ENCODE results near the gene MT1H. TPM values are rescaled to one million over a fixed set of nuclear protein-coding genes. Genes with fewer than 3 reads are reported as not detected.
A peak's percentile ranks its signal among the peaks of the same experiment; 100 is the strongest.
"Not testable (repeated sequence)": the region's sequence is repeated elsewhere in the genome, so short reads cannot be mapped to it uniquely, and the experiment has no call there.

The MT1H gene
- 10 to 100 TPM in 1 of 5 donors, not detected in 4; 33.8 TPM for total RNA-seq
- polyA plus RNA-seq: 100 to 1,000 TPM in 1 of 3 donors, 10 to 100 TPM in 2; 75.7 to 219 (median 80.0) TPM
- long read RNA-seq, donor 1, transcript MT1H-201 (3 exons, 397 nt): major isoform, 69 of 110 reads
- long read RNA-seq, donor 1, partial matches to known transcripts: 0 of 110 reads
- long read RNA-seq, donor 1, other reads (novel, unspliced or antisense): 41 of 110 reads
- long read RNA-seq, donor 2, transcript MT1H-201 (3 exons, 397 nt): major isoform, 6 of 6 reads
- long read RNA-seq, donor 2, partial matches to known transcripts: 0 of 6 reads
- long read RNA-seq, donor 2, other reads (novel, unspliced or antisense): 0 of 6 reads
- long read RNA-seq, donor 3: 0 reads
- long read RNA-seq, donor 4, transcript MT1H-201 (3 exons, 397 nt): major isoform, 6 of 6 reads
- long read RNA-seq, donor 4, partial matches to known transcripts: 0 of 6 reads
- long read RNA-seq, donor 4, other reads (novel, unspliced or antisense): 0 of 6 reads
- long read RNA-seq, donor 5, transcript MT1H-201 (3 exons, 397 nt): major isoform, 5 of 5 reads
- long read RNA-seq, donor 5, partial matches to known transcripts: 0 of 5 reads
- long read RNA-seq, donor 5, other reads (novel, unspliced or antisense): 0 of 5 reads
- long read RNA-seq, donor 6, transcript MT1H-201 (3 exons, 397 nt): major isoform, 21 of 21 reads
- long read RNA-seq, donor 6, partial matches to known transcripts: 0 of 21 reads
- long read RNA-seq, donor 6, other reads (novel, unspliced or antisense): 0 of 21 reads
- long read RNA-seq, donor 7, transcript MT1H-201 (3 exons, 397 nt): major isoform, 100 of 129 reads
- long read RNA-seq, donor 7, partial matches to known transcripts: 8 of 129 reads
- long read RNA-seq, donor 7, other reads (novel, unspliced or antisense): 21 of 129 reads
- long read RNA-seq, donor 8, transcript MT1H-201 (3 exons, 397 nt): major isoform, 5 of 5 reads
- long read RNA-seq, donor 8, partial matches to known transcripts: 0 of 5 reads
- long read RNA-seq, donor 8, other reads (novel, unspliced or antisense): 0 of 5 reads
- long read RNA-seq, donor 9, transcript MT1H-201 (3 exons, 397 nt): major isoform, 6 of 13 reads
- long read RNA-seq, donor 9, partial matches to known transcripts: 7 of 13 reads
- long read RNA-seq, donor 9, other reads (novel, unspliced or antisense): 0 of 13 reads
- long read RNA-seq, donor 10, transcript MT1H-201 (3 exons, 397 nt): major isoform, 48 of 53 reads
- long read RNA-seq, donor 10, transcript MT1H-202 (2 exons, 697 nt): minor isoform, 5 of 53 reads
- long read RNA-seq, donor 10, partial matches to known transcripts: 0 of 53 reads
- long read RNA-seq, donor 10, other reads (novel, unspliced or antisense): 0 of 53 reads

DNA sequence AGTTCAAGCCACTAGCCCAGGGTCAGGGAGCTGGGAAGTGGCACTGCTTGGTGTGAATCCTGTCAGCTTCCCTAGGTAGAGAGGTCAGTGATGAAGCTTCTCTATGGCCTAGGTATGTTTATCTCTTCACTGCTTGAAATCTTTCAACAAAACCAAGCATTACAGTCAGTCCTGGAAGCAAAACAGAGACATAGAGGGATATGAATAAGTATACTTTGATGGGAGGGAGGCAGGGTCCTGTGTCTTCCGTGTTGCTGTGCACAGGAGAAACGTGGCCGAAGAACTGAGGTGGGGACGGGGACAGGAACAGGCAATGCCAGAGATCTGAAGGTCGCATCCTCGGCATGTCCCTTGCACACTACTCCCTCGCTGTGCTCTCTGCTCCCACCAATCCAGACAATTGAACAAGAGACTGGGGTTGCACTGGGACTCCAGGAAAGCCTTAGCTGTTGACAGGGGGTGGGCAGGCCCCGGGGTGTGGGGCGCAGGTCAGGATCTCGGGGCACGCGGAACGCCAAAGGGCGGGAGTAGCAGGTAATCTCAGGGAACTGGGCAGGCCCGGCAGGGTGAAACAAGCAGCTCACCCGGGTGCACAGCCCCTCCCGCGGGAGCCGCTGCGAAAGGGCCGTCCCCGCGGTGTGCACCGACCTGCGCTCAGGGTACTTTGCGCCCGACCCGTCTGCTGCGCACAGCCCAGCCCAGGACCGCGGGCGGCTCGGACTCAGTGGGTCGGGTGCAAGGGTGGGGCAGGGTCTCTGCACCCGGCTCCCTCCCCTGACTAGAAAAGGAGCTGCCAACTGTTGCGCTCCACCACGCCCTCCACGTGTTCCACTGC lies at the start of gene MT1H:
MT1H (plus strand) TSS at position 810 of the 835 bp plus-strand sequence. CDS start 71 bp downstream, outside the sequence.
- intact Hi-C loops (cut with DNase I; ENCODE audit: low total_unique reads): no loop called here
- H3K4me1 ChIP-seq: peaks cover 20 to 36% (median 32%) of the 10 kb centered on the region in 4 donors
- DNase-seq: peak; percentile 58 to 80
- WGBS, 5 donors: 12 to 26% (median 19%) methylated on average over 18 to 38 of the region's 38 CpGs
- no peaks in the 10 kb centered on the region for H3K9me3 ChIP-seq
- H3K27me3 ChIP-seq: peaks cover 0 to 88% (median 25%) of the 10 kb centered on the region in 3 donors
- H3K4me3 ChIP-seq: peak within 1 kb of the TSS in 3 of 4 donors; percentile 12 to 32 (median 18)
- H3K36me3 ChIP-seq: no peaks in the 10 kb centered on the region
- peak within 1 kb of the TSS in 3 of 5 donors; percentile 46 to 78 (median 74) for H3K27ac ChIP-seq
- no peak for TF ChIP-seq EP300 (IDR thresholded peaks at IDR 0.05)
- TF ChIP-seq, protein P1, sequence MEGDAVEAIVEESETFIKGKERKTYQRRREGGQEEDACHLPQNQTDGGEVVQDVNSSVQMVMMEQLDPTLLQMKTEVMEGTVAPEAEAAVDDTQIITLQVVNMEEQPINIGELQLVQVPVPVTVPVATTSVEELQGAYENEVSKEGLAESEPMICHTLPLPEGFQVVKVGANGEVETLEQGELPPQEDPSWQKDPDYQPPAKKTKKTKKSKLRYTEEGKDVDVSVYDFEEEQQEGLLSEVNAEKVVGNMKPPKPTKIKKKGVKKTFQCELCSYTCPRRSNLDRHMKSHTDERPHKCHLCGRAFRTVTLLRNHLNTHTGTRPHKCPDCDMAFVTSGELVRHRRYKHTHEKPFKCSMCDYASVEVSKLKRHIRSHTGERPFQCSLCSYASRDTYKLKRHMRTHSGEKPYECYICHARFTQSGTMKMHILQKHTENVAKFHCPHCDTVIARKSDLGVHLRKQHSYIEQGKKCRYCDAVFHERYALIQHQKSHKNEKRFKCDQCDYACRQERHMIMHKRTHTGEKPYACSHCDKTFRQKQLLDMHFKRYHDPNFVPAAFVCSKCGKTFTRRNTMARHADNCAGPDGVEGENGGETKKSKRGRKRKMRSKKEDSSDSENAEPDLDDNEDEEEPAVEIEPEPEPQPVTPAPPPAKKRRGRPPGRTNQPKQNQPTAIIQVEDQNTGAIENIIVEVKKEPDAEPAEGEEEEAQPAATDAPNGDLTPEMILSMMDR (IDR thresholded peaks at IDR 0.05): no peak
- TF ChIP-seq POLR2A (IDR thresholded peaks at IDR 0.05): no peak
- no peak for TF ChIP-seq POLR2AphosphoS5 (IDR thresholded peaks at IDR 0.05)

DNA sequence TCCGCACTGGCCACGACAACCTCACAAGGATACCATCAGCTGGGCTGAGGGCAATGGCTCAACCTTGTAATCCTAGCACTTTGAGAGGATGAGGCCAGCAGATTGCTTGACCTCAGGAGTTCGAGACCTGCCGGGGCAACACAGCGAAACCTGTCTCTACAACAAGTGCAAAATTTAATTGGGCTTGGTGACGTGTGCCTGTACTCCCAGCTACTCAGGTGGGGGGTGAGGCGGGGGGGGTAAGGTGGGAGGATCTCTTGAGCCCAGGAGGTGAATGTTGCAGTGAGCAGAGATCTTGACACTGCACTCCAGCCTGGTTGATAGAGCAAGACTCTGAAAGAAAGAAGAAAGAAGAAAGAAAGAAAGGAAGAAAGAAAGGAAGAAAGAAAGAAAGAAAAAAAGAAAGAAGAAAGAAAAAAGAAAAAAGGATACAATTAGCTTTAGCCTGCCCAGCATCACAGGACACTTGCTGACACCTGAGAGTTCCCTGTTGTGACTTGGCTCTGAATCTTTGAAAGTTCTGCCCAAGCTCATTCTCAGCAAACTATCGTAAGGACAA lies 49.2 kb upstream of the MT1H start:
- WGBS, 5 donors: 79 to 92% (median 81%) methylated on average over 7 to 8 of the region's 8 CpGs
- TF ChIP-seq, protein P1 (IDR thresholded peaks at IDR 0.05): no peak
- TF ChIP-seq POLR2A (IDR thresholded peaks at IDR 0.05) (no peak), POLR2AphosphoS5 (IDR thresholded peaks at IDR 0.05) (no peak), EP300 (IDR thresholded peaks at IDR 0.05) (no peak)
- DNase-seq: no peak
- Histone ChIP-seq H3K4me3 (no peak overlapping the region), H3K27me3 (peaks cover 0 to 25% (median 0%) of the 10 kb centered on the region in 3 donors), H3K9me3 (no peaks in the 10 kb centered on the region), H3K4me1 (peaks cover 14 to 34% (median 22%) of the 10 kb centered on the region in 4 donors), H3K36me3 (no peaks in the 10 kb centered on the region), H3K27ac (no peak overlapping the region)
- intact Hi-C loops (cut with DNase I; ENCODE audit: low total_unique reads): no loop called here

GRCh38 chr16:56621665-56622445 lies 47.8 kb upstream of the MT1H start:
- H3K9me3 ChIP-seq; DNase-seq; H3K4me3 ChIP-seq; H3K36me3 ChIP-seq; intact Hi-C loops (cut with DNase I; ENCODE audit: low total_unique reads): not testable (repeated sequence)
- Histone ChIP-seq H3K4me1 (peaks cover 19 to 34% (median 27%) of the 10 kb centered on the region in 4 donors), H3K27ac (peak overlapping the region in 1 of 5 donors; percentile 62), H3K27me3 (peaks cover 0 to 24% (median 0%) of the 10 kb centered on the region in 3 donors)
- 71 to 81% (median 74%) methylated on average over 4 of the region's 4 CpGs for WGBS, 5 donors

- 89 to 94% (median 92%) methylated on average over 5 of the region's 5 CpGs for WGBS, 5 donors
- H3K4me1 ChIP-seq: peaks cover 11 to 28% (median 19%) of the 10 kb centered on the region in 4 donors
- H3K9me3 ChIP-seq; DNase-seq; H3K4me3 ChIP-seq; intact Hi-C loops (cut with DNase I; ENCODE audit: low total_unique reads); H3K36me3 ChIP-seq: not testable (repeated sequence)
- H3K27ac ChIP-seq: peak overlapping the region in 1 of 5 donors; percentile 62
- peaks cover 0 to 13% (median 0%) of the 10 kb centered on the region in 3 donors for H3K27me3 ChIP-seq
Measured at GRCh38 chr16:56623184-56623583, 46.4 kb upstream of the MT1H start.
